ENCODE data around the gene PARP16. TPM values are rescaled to one million over a fixed set of nuclear protein-coding genes. Genes with fewer than 3 reads are reported as not detected.

Gene PARP16
- total RNA-seq, 1 donor from 2014 or later: 2.8 TPM

DNA sequence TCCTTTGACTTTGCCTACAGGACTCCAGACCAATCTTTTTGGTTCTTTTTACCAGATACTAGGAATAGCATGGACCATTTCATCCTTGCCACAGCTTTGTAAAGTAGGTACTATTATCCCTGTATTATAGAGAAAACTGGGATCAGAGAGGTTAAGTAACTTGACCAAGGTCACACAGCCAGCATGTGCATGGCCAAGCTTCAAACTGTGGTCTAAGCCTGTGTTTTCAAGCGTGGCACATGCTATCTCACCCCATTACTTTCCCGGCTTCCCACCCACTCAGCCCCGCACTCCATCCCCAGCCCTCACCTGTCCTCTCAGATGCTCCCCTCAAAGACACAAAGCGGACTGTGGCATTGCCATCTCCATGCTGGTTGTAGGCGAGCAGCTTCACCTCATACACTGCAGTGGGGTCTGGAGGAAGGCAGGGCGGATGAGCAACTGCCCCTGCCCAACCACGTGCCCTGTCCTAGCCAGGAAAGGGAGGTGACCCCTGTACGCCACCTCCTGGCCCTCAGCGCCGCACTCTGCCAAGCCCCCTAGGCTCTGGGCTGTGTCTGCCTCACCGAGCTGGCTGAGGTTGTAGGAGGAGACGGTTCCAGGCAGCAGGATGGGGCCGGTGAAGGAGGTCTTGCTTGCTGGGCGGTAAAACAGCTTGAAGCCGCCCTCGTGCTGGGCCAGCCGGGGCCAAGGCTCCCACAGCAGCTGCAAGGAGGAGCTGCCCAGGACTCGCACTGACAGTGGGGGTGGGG, 43.5 kb upstream of the PARP16 start:
- H3K27ac Mint-ChIP-seq (ENCODE audit: unreplicated experiment): peak overlapping the region; percentile 30
- H3K4me1 Mint-ChIP-seq (ENCODE audit: unreplicated experiment): peaks cover 28% of the 10 kb centered on the region
- H3K4me3 Mint-ChIP-seq (ENCODE audit: unreplicated experiment): no peak overlapping the region
- peaks cover 6% of the 10 kb centered on the region for H3K27me3 Mint-ChIP-seq (ENCODE audit: unreplicated experiment)
- no peak for DNase-seq (ENCODE audit: low spot score)
- H3K36me3 Mint-ChIP-seq (ENCODE audit: low read depth, unreplicated experiment): peaks cover 40% of the 10 kb centered on the region
- H3K9me3 Mint-ChIP-seq (ENCODE audit: unreplicated experiment): no peaks in the 10 kb centered on the region
- TF ChIP-seq, protein P1, sequence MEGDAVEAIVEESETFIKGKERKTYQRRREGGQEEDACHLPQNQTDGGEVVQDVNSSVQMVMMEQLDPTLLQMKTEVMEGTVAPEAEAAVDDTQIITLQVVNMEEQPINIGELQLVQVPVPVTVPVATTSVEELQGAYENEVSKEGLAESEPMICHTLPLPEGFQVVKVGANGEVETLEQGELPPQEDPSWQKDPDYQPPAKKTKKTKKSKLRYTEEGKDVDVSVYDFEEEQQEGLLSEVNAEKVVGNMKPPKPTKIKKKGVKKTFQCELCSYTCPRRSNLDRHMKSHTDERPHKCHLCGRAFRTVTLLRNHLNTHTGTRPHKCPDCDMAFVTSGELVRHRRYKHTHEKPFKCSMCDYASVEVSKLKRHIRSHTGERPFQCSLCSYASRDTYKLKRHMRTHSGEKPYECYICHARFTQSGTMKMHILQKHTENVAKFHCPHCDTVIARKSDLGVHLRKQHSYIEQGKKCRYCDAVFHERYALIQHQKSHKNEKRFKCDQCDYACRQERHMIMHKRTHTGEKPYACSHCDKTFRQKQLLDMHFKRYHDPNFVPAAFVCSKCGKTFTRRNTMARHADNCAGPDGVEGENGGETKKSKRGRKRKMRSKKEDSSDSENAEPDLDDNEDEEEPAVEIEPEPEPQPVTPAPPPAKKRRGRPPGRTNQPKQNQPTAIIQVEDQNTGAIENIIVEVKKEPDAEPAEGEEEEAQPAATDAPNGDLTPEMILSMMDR (IDR thresholded peaks at IDR 0.05; ENCODE audit: unreplicated experiment): no peak

DNA sequence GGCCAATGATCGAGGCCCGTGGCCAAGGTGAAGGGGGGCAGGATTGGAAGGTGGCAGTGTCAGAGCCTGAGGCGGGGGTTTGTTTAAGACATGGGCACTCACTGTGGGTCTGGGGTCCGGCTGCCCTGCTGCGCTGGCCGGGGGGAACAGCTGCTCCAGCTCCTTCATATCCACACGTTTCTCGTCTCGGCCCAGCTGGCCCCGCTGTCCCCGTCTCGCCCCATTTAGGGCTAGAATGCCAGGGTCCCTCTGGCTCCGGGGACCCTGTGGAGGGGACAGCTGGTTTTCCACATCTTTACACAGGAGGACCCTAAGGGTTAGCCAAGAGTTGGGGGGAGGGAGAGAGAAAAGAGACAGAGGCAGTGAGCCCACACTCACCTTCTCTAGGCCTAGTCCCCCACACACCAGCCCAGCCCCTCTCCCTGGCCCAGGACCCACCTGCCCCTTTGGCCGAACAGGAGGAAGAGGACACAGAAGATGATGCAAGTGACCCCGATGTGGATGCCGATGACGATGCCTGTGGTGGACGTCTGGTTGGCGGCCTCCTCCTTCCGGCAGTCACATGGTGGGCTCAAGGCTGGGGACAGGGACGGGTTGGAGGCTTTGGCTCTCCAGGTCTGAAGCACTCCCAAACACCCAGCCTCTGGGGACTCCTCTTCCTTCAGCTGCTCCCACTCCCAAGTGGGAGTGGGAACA, 42.8 kb upstream of the PARP16 start:
- peaks cover 40% of the 10 kb centered on the region for H3K36me3 Mint-ChIP-seq (ENCODE audit: low read depth, unreplicated experiment)
- DNase-seq (ENCODE audit: low spot score): no peak
- H3K27me3 Mint-ChIP-seq (ENCODE audit: unreplicated experiment): peaks cover 6% of the 10 kb centered on the region
- TF ChIP-seq, protein P1 (IDR thresholded peaks at IDR 0.05; ENCODE audit: unreplicated experiment): no peak
- H3K4me1 Mint-ChIP-seq (ENCODE audit: unreplicated experiment): peaks cover 23% of the 10 kb centered on the region
- no peaks in the 10 kb centered on the region for H3K9me3 Mint-ChIP-seq (ENCODE audit: unreplicated experiment)
- no peak overlapping the region for H3K4me3 Mint-ChIP-seq (ENCODE audit: unreplicated experiment)
- H3K27ac Mint-ChIP-seq (ENCODE audit: unreplicated experiment): peak overlapping the region; percentile 30

DNA sequence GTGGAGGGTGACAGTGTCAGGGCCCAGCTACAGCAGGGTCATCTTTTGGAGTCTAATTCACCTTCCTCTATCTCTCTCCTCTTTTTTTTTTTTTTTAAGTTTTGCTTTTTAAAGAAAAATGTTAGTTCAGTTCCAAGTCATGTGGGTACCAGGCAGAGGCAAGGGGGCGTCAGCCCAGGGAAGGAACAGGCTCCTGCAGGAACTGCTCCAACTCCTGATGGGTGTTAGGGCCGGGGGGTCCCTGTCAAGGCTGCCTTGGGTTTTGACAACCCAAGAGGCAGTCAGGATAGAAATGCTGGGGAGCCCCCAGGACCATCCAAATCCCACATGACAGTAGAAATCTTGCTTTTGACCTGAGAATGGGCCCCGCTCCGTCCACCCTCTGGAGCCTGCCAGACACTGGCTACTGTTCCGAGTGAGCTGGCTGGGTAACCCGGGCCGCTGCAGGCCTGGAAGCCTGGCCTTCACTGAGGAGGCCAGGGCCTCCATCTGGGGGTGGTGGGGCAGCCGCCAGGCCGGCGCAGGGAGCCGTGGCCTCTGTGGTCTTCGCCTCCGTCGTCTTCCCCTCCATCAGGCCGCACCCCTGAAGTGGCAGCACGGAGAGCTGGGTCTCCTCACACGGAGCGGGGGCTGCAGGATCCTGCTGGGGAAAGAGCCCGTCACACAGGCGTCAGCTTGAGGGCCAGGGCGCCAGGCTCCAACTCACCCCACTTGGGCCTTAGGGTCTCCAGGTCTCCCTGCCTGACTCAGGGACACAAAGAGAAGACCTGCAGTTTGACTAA, 42.0 kb upstream of the PARP16 start:
- Mint-ChIP-seq H3K4me1 (ENCODE audit: unreplicated experiment) (peaks cover 16% of the 10 kb centered on the region), H3K4me3 (ENCODE audit: unreplicated experiment) (peak overlapping the region; percentile 81)

DNA sequence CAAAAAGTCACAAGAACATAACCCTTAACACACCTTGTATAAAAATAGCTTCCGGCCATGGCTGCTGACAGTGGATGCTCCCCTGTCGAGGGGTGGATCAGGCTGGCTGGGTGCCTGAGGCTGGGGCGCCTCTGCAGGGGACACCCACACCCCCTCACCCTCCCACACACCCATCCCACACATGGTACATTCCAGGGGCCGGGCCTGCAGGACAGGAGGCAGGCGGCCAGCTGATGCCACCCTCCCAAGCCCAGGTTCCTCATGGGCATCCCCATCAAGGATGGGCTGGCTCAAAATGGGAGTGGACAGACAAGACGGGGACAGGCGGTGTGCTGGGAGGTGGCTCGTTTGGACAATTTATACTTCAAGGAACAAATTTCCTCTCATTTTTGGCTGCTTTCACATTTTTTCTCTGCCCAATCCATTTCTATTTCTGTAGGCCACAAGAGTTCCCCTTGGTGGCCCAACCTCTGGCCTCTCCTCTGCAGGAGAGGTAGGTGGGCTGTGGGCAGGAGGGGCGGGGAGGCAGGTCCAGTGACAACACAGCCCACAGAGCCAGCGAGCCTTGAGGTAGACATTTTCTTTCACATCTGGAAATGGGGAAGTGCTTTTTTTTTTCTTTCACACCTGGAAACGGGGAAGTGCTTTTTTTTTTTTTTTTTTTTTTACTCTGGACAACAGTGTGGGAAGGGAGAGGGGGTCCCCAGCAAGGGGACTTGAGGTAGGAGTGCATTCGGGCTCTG, 41.1 kb upstream of the PARP16 start:
- Mint-ChIP-seq H3K9me3 (ENCODE audit: unreplicated experiment) (no peaks in the 10 kb centered on the region), H3K4me1 (ENCODE audit: unreplicated experiment) (peaks cover 18% of the 10 kb centered on the region), H3K27ac (ENCODE audit: unreplicated experiment) (no peak overlapping the region), H3K4me3 (ENCODE audit: unreplicated experiment) (peak overlapping the region; percentile 81), H3K36me3 (ENCODE audit: low read depth, unreplicated experiment) (peaks cover 35% of the 10 kb centered on the region), H3K27me3 (ENCODE audit: unreplicated experiment) (peaks cover 8% of the 10 kb centered on the region)
- TF ChIP-seq, protein P1 (IDR thresholded peaks at IDR 0.05; ENCODE audit: unreplicated experiment): no peak
- no peak for DNase-seq (ENCODE audit: low spot score)

More for the DNA sequence above, 42.0 kb upstream of the PARP16 start:
- Mint-ChIP-seq H3K9me3 (ENCODE audit: unreplicated experiment) (no peaks in the 10 kb centered on the region), H3K27me3 (ENCODE audit: unreplicated experiment) (peaks cover 6% of the 10 kb centered on the region), H3K27ac (ENCODE audit: unreplicated experiment) (no peak overlapping the region), H3K36me3 (ENCODE audit: low read depth, unreplicated experiment) (peaks cover 40% of the 10 kb centered on the region)
- TF ChIP-seq, protein P1 (IDR thresholded peaks at IDR 0.05; ENCODE audit: unreplicated experiment): no peak
- DNase-seq (ENCODE audit: low spot score): no peak
